ENCODE results near the gene NRTN. TPM values are rescaled to one million over a fixed set of nuclear protein-coding genes. Genes with fewer than 3 reads are reported as not detected.
A peak's percentile ranks its signal among the peaks of the same experiment; 100 is the strongest.

NRTN gene
- total RNA-seq, 1 donor from 2014 or later = 3.7 TPM

GRCh38 chr19:5786593-5787408 lies 18.1 kb upstream of the NRTN start:
- TF ChIP-seq POLR2A (IDR thresholded peaks at IDR 0.05) (no peak), POLR2AphosphoS5 (IDR thresholded peaks at IDR 0.05; ENCODE audit: insufficient read depth in 1 of 2, low read depth in 1 of 2) (no peak), CTCF (IDR thresholded peaks at IDR 0.05) (no peak)
- intact Hi-C loops (cut with DNase I) = no loop called here
- DNase-seq (ENCODE audit: extremely low spot score in 2 of 2) = peak in 1 of 2 donors; percentile 96
- Histone ChIP-seq H3K4me1 (peaks cover 13% of the 10 kb centered on the region), H3K9me3 (no peaks in the 10 kb centered on the region), H3K36me3 (peaks cover 0 to 55% of the 10 kb centered on the region in 2 donors), H3K27me3 (no peaks in the 10 kb centered on the region), H3K27ac (no peak overlapping the region), H3K4me3 (no peak overlapping the region)

GRCh38 chr19:5787409-5788182 lies 17.3 kb upstream of the NRTN start:
- H3K4me3 ChIP-seq = no peak overlapping the region
- intact Hi-C loops (cut with DNase I) = no loop called here
- peaks cover 13% of the 10 kb centered on the region for H3K4me1 ChIP-seq
- peaks cover 0 to 55% of the 10 kb centered on the region in 2 donors for H3K36me3 ChIP-seq
- TF ChIP-seq POLR2A (IDR thresholded peaks at IDR 0.05) (no peak), POLR2AphosphoS5 (IDR thresholded peaks at IDR 0.05; ENCODE audit: insufficient read depth in 1 of 2, low read depth in 1 of 2) (no peak), CTCF (IDR thresholded peaks at IDR 0.05) (no peak)
- H3K27ac ChIP-seq = no peak overlapping the region
- H3K9me3 ChIP-seq = no peaks in the 10 kb centered on the region
- DNase-seq (ENCODE audit: extremely low spot score in 2 of 2) = no peak
- no peaks in the 10 kb centered on the region for H3K27me3 ChIP-seq

- Histone ChIP-seq H3K27me3 (no peaks in the 10 kb centered on the region), H3K9me3 (no peaks in the 10 kb centered on the region), H3K36me3 (peaks cover 0 to 55% of the 10 kb centered on the region in 2 donors), H3K4me3 (no peak overlapping the region), H3K27ac (no peak overlapping the region), H3K4me1 (peaks cover 13% of the 10 kb centered on the region)
- no peak for DNase-seq (ENCODE audit: extremely low spot score in 2 of 2)
- intact Hi-C loops (cut with DNase I) = no loop called here
- TF ChIP-seq POLR2AphosphoS5 (IDR thresholded peaks at IDR 0.05; ENCODE audit: insufficient read depth in 1 of 2, low read depth in 1 of 2) = no peak
- no peak for TF ChIP-seq CTCF (IDR thresholded peaks at IDR 0.05)
- no peak for TF ChIP-seq POLR2A (IDR thresholded peaks at IDR 0.05)
These were observed 16.4 kb upstream of the NRTN start for GRCh38 chr19:5788422-5788821.

- Histone ChIP-seq H3K36me3 (peaks cover 0 to 55% of the 10 kb centered on the region in 2 donors), H3K9me3 (no peaks in the 10 kb centered on the region), H3K27ac (no peak overlapping the region), H3K4me1 (peaks cover 13% of the 10 kb centered on the region), H3K4me3 (no peak overlapping the region), H3K27me3 (no peaks in the 10 kb centered on the region)
- TF ChIP-seq POLR2A (IDR thresholded peaks at IDR 0.05) (no peak), POLR2AphosphoS5 (IDR thresholded peaks at IDR 0.05; ENCODE audit: insufficient read depth in 1 of 2, low read depth in 1 of 2) (no peak), CTCF (IDR thresholded peaks at IDR 0.05) (no peak)
- intact Hi-C loops (cut with DNase I) = no loop called here
- DNase-seq (ENCODE audit: extremely low spot score in 2 of 2) = no peak
These were observed 15.5 kb upstream of the NRTN start for GRCh38 chr19:5789351-5789761.

All from vagina (tissue), 2 donors.